Vagina (tissue), 2 donors: ENCODE data around the gene OR1I1.

Experiments used
- POLR2A ChIP-seq, 2 donors: fragments of 450-650 bp; IDR thresholded peaks; one replicate each; pipeline ENCODE4 v1.6.1; 2017; ENCODE audit warnings: antibody characterized with exemption in 2 of 2, mild to moderate bottlenecking in 2 of 2, moderate library complexity in 2 of 2
- TF ChIP-seq, protein P1 (sequence below), 3 experiments: fragments of 450-650 bp in 2 of 3; fragments of 200-600 bp in 1 of 3; sonication (generic) in 1 of 3; IDR thresholded peaks; one replicate each; pipeline ENCODE4 v1.5.1; 2017 to 2019; ENCODE audit warnings: antibody characterized with exemption in 3 of 3, mild to moderate bottlenecking in 2 of 3, moderate library complexity in 2 of 3

DNA sequence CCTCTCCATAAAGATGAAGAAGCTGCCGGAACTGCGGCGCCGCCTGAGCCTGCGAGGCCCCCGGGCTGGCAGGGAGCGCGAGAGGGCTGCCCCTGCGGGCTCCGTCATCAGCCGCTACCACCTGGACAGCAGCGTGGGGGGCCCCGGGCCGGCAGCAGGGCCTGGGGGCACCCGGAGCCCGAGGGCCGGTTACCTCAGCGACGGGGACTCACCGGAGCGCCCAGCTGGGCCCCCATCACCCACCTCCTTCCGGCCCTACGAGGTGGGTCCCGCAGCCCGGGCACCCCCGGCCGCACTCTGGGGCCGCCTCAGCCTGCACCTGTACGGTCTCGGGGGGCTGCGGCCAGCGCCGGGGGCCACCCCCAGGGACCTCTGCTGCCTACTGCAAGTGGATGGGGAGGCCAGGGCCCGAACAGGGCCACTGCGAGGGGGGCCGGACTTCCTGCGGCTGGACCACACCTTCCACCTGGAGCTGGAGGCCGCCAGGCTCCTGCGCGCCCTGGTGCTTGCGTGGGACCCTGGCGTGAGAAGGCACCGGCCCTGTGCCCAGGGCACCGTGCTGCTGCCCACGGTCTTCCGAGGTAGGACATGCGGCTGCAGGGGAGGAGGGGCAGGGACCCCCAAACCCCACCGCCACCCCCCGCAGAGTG lies 27.9 kb downstream of the OR1I1 start:
- TF ChIP-seq, protein P1, sequence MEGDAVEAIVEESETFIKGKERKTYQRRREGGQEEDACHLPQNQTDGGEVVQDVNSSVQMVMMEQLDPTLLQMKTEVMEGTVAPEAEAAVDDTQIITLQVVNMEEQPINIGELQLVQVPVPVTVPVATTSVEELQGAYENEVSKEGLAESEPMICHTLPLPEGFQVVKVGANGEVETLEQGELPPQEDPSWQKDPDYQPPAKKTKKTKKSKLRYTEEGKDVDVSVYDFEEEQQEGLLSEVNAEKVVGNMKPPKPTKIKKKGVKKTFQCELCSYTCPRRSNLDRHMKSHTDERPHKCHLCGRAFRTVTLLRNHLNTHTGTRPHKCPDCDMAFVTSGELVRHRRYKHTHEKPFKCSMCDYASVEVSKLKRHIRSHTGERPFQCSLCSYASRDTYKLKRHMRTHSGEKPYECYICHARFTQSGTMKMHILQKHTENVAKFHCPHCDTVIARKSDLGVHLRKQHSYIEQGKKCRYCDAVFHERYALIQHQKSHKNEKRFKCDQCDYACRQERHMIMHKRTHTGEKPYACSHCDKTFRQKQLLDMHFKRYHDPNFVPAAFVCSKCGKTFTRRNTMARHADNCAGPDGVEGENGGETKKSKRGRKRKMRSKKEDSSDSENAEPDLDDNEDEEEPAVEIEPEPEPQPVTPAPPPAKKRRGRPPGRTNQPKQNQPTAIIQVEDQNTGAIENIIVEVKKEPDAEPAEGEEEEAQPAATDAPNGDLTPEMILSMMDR (IDR thresholded peaks at IDR 0.05), result no peak
- TF ChIP-seq POLR2A (IDR thresholded peaks at IDR 0.05), result no peak
